ENCODE measurements around the gene TAS1R2.
"Not testable (repeated sequence)": the region's sequence is repeated elsewhere in the genome, so short reads cannot be mapped to it uniquely, and the experiment has no call there.

TAS1R2 gene

DNA sequence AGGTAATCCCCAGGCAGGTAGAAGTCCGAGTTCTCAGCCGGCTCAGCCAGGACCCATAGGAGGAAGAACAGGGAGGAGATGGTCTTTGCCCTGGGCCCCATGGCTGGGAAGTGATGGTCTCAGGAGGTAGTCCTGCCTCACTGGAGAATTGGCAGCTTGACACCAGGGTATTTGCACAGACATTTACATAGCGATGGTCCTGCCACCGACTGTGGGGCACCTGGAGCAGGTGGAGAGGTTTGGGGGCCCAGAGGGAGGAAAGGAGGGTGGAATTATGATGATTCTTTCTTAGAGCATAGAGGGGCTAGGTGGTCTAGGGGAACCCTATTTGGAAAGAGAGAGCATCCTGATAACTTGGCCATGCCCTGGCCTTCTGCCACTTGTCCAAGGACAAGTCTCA is at the start of gene TAS1R2:
TSS of gene TAS1R2 (minus strand) at position 101 of the 400 bp plus-strand sequence. CDS start at position 101, 0 bp downstream.
- DNase-seq (ENCODE audit: low spot score) = no peak

DNA sequence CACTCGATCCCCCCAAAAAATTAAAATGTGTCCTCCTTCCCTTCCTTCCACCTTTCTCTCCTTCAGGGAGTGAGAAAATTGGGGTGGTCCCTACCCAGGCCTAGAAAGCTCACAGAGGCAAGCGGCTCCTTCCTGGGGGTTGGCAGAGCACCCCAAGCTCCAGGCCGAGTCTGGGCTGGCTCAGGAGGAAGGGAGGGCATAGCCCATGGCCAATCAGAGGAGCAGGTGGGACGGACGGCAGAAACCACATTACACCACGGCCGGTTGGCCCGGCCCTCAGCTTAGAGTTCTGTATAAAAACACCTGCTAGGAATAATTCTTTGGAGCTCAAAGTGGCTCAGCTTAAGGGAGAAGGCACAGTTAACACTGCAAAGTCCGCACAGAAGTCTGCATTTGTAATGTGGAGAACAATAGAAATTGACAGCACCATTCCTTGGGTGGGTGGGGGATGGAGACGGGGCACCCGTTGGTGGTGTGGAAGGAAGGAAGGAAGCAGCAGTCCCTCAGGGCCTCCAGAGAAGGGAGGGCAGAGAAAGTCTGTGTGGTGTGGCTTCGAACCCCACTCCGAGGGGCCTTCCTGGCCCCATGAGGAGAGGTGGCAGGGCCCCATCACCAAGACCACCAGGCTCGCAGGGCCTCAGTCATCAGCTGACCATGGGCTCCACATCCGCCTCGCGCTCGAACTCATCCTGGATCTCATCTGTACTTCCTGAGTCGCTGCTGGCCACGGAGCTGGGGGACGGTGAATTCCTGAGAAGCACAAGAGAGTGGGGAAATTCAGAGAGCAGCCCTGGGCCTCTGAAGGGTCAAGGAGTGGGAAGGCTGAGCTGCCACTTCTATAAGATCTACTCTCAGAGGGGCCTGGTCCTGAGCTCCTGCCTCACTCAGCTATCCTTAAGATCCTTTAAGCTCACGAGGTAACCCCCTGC is 48.7 kb upstream of the TAS1R2 start:
- no peak for DNase-seq (ENCODE audit: low spot score)

DNA sequence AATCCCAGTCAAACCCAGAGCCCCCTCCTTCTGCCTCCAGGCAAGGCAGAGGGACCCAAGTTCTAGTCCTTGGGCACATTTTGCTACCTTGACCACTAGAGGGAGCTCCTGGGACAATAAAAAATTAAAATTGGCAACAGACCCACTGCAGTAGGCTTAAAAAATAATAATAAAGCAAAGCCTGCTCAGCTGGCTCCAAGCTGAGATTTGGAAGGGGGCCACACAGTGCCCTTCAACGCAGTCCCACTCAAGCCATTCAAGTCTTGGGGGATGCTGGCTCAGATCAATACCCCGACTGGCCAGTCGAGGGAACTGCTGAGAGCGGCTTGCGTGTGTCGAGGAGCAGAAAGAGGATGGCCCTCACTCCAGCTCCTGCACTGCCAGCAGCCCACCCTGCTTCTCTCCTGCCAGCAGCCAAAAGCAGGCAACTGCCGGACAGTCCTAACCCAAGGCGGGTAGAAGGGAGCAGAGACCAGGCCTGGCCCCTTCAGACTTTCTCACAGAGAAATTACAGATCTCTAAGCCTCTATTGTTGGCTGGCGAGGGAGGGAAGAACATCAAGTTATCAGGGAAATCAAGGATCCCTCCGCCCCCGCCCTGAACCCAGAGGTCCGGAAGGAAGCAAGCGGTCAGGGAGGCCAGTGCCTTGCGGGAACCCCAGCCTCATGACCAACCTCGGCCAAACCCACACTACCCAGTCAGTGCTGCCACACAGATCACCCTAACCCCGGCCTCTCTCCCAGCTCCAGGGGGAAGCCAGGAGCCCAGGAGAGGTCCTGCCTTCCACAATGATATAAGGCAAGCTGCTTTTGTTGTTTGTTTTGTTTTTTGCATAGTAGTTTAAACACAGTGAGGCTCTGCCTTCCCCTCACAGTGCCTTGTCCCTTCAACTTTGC is 47.8 kb upstream of the TAS1R2 start:
- peak; percentile 68 for DNase-seq (ENCODE audit: low spot score)

DNA sequence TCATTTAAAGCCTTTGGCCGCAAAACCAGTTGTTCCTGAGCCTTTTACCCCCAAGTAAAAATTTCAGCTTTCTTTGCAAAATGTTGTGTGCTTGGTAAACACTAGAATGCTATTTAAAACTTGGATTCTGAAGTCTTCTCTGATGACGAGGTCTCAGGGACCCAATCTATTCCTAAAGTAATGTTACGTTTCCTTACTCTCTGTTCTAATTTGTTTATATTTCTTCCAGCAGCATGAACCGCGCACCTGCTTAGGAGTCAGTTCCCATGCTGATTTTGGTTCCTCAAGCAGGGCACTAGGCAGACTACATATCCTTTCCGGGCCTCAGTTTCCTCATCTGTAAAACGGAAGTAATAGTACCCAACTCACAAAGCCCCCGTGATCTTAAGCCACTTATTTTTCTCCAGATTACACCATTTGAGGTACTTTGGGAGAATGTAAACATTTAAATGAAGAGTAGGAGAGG is 43.9 kb upstream of the TAS1R2 start:
- DNase-seq (ENCODE audit: low spot score) = no peak

DNA sequence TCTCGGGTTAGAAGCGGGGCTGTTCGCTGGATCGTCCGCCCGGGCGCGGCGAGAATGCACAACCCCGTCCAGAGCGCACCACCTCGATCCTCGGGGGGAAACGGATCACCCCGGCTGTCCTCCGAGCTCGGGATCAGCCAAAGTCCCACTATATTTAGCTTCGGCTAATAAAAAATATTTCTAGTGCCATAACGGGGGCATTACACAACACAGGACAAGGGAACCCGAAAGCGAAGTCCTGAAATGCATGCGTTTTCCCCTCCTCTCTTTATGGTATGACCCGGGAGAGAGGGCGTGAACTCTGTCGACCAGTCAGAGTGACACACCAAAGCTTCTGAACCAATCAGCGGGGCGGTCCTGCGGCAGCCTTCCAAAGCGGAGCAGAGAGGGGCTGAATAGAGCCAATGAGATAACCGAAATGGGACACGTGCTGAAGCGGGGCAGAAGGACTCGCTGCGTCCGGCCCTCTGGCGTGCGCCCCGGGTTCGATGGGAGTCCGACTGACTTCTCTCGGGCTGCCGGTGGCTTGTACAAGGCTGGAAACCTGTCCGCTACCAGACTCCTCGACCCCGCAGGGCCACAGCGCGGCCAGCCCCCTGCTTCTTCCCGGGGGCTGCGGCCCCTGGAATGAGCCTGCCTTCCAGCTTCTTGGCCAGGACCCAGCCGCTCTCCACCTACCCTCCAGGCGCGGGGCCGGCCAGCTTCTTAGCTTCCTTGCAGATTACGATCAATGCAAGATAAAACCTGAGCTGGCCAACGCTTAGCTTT is 43.2 kb upstream of the TAS1R2 start, which contains the start of gene ALDH4A1:
TSS of gene ALDH4A1 (minus strand) at position 33 of the 768 bp plus-strand sequence. CDS start at position 1, 32 bp downstream.
- peak; percentile 99 for DNase-seq (ENCODE audit: low spot score)

DNA sequence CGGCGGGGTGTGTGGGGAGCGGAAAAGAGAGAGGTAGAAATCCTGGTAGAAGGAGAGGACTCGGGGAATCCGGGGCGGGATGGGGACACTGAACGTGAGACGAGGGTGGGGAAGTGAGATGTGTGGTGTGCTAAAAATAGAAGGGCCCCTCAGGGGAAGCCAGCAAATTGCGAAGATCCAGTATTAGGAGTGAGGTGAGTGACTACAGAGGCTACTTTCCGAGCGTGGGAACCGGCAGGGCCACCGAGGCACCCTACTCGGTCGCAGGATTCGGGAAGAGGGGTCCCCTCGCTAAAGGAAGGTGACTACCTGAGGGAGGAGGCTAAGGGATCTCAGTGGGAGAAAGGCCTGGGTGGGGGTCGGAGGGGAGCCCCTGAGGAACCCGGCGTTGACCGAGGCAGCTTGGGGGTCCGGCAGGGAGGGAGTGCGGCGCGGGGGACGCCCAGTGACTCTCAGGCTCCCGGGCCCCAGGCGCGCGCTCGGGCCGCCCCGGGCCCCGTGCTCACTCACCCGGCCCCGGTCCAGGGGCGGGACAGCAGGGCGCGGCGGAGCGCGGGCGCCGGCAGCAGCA is 42.6 kb upstream of the TAS1R2 start:
- peak; percentile 38 for DNase-seq (ENCODE audit: low spot score)

DNA sequence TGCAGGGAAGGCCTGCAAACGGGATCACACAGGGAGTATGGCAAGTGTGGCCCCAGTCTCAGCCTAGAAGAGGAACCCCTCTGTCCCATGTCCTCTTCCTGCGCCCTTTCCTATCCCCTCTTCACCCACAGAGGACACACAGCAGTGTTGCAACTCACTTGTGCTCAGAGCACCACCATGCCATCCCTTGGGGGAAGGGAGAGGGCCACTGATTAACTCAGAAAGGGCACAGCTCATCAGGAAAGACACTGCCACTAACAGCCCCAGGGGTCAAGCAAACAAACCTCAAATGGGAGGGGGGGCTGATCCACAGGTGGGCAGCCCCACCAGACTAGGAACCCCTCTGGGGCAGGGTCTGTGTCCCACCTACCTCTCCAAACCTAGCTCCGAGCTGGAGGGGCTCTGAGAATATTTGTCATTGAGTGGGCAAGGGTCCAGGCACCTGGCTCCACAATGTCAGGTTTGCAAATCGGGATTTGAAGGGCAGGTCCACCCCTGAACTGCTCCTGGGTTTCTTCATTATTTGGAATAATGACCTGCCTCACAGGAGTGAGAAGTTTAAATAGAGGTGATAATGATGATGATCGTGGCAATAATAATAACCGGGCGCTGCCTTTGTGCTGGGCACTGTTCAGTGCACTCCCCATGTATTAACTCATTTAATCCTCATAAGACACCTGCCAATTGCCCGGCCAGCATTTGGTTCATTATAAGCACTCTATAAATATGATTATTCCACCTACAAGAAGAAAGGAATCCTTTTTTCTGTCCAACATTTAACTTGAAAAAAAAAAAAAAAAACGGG is 41.9 kb upstream of the TAS1R2 start:
- DNase-seq (ENCODE audit: low spot score) = no peak

DNA sequence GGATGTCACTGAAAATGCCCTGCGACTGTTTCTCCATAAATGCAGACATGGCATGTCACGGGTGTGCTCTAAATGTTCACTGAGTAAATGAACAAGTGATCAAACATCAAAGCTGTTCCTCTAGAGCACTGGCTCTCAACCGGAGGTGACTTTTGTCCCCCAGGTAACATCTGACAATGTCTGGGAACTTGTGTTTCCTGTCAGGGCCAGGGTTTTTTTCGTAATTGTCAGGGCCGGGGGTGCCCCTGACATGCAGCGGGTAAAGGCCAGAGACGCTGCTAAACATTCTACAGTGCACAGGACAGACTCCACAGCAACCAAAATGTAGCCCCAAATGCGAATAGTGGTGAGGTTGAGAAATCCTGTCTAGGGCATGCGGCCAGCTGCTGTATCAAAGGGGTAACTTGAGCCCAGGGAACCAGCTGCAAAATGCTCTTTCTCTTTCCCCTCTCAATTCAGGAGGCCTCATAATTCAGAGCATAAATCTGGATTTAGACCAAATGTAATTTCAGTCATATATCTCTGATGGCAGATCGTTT is 40.9 kb upstream of the TAS1R2 start:
- no peak for DNase-seq (ENCODE audit: low spot score)

DNA sequence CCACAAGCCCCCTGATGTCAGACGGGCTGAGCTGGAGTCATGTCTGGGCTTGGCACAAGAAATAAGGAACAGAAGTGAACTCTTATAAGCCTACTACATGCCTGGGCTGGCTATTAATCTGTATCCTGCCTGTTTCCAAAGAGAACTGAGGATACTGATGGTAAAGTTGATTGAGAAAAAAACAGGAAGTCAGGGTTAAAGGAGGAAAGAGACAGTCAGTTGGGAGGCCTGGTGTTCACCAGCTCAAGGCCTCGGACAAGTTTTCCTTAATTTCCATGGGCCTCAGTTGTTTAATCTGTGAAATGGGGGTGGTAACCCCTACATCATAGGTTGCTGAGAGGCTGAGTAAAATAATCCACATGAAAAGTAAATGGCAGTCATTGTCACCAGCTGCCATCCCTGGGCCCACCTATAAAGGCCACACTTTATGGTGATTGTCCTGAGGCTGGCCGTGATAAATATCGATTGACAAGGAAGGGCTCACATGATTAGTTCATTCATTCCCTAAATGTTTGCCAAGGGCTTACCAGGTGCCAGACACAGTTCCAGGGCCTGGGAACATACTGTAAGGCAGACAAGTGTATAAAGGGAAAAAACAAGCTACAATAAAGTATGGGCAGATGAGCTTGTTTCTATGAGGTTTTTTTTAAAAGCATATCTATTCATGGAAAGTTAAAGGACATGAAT is 40.0 kb upstream of the TAS1R2 start:
- no peak for DNase-seq (ENCODE audit: low spot score)

DNA sequence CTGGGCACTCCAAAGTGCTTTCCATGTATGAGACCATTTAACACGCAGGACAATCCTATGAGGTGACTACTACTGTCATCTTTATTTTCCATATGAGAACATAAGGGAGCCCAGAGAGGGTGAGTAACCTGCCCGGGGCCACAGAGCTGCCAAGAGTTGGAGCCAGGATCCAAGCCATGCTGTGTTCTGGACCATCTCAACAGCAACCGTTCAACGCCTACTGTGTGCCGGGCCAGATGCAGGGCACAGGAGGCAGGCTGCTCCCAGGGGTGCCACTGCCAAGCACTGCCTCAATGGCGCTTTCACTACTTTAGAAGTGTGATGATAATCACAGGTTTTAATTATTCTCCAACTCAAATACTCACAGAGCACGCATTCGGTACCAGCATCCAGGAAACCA is 39.1 kb upstream of the TAS1R2 start:
- no peak for DNase-seq (ENCODE audit: low spot score)

DNA sequence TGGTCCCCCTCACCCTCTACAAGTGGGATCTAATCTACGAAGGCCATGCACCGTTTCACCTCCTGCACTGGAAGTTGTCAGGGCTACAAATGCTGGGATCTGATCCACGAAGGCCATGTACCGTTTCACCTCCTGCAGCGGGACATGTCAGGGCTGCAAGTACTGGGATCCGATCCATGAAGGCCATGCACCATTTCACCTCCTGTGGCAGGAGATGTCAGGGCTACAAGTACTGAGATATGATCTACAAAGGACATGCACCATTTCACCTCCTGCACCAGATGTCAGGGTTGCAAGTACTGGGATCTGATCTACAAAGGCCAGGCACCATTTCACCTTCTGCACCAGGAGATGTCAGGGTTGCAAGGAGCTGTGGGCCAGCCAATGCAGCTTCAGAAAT is 35.9 kb upstream of the TAS1R2 start:
- DNase-seq (ENCODE audit: low spot score) = no peak

DNA sequence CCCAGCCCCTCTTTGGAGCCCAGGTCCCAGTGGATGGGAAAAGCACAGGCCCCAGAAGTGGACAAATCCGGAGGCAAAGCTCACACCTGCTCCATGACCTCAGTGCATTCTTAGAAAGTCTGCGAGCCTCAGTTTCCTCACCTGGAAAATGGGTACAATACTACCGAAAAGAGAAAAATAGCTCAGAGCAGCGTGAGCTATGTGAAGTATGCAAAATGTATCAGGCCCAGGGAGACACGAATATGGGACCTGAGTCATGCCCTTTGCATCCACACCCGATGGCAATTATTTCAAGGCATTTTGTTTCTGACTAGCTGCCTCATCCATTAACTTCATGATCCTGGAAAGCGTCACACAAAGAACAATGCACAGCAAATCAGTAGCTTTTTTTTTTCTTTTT is 33.7 kb upstream of the TAS1R2 start:
- DNase-seq (ENCODE audit: low spot score) = no peak

DNA sequence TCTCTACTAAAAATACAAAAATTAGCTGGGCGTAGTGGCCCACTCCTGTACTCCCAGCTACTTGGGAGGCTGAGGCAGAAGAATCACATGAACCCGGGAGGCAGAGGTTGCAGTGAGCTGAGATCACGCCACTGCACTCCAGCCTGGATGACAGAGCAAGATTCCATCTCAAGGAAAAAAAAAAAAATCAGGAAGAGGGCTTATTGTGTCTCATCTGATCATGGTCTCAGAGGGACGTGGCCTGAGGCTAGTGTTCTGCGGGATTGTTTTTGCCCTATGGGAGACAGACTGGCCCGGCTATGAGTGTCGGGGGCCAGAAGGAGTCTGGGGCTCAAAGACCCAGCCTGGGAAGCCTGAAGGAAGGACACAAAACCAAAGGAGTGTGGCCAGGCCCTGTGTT is 32.4 kb upstream of the TAS1R2 start:
- not testable (repeated sequence) for DNase-seq (ENCODE audit: low spot score)

DNA sequence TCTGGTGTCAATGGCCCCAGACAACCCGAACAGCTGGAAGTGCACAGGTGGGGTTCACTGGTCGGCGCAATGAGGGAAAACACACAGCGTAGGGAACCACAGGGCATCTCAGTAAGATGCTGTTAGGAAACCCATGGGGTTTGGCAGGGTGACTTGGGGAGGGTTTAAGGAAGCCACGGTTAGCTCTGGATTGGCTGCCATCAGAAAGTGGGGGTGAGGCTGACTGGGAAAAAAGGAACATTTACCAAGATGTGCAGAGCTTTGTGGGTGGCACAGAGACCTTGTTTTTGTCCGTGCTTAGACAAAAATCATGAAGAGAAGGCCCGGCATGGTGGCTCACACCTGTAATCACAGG is 31.9 kb upstream of the TAS1R2 start:
- no peak for DNase-seq (ENCODE audit: low spot score)

DNA sequence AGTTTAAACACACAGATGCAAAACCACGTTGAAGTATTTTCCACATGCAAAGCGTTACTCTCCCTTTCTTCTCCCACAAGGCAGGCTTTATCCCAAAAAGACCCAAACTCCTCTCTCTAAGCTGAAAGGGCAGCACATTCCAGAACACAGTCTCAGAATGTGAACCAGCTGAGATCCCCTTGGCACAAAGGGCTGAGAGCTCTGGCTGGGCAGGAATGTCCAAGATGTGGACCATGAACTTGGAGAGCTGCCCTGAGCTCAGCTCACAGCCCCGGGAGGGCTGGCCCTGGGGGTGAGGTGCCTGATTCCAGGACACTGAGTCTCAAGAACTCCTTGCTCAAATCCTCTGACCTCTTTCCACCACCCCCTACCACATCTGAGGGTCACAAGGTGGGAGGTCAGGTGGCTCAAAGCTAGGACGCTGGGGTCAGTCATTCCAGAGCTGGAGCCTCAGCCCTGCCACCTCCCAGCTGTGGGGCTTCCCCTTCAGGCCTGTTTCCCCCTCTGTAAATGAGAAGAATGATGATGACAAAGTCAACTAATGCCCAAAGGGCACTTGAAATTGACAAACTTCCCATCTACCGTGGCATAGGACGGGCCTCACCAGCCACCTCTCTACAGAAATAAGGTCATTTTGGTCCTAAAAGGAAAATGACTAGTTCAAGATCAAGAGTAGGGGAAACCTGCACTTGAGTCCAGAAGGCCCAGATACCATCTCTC is 31.4 kb upstream of the TAS1R2 start:
- DNase-seq (ENCODE audit: low spot score) = peak; percentile 75

DNA sequence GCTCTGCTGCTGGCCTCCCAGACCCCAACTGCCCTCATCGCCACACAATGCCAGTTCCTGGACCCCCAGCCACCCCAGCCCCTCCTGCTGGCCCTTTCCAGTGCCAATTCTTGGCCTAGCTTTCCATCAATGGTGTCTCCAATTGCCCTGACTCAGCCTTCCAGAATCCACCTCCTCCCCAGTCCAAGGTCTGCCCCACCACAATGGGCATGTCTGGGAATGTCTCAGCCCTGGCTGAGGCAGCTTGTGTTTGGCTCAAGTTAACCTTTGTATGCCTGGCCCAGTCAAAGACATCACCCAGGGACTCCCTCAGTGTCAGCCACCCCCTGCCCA is 26.5 kb upstream of the TAS1R2 start:
- peak; percentile 80 for DNase-seq (ENCODE audit: low spot score)

DNA sequence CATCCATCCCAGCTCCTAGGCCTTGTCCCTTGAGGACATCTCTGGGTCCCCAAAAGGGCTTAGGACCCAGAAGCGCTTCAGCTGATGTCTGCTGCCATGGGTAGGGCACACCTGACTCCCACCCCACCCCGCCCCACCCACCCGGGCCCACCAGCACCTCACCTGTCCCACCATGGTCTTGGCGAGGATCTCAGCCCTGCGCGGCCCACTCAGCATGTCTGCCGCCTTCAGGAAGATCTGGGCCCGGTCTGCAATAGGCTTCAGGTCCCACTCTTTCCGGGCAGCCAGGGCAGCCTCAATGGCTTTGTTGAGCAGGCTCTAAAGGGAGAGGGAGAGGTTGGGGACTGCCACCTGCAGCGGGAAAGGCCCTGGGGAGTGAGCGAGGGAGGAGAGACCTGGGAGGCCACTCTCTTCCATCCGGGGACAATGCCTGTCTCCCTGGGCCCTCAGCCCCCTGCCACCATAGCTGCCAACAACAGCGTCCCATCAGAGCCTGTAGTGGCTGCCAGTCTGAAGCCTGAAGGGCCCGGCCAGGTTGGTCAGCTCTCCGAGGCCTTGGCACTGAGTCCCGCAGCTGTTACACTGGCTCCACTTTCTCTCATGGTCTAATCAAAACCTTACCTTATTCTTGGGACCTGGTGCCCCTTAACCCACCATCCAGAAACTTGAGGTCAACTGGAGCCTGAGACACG is 26.0 kb upstream of the TAS1R2 start:
- no peak for DNase-seq (ENCODE audit: low spot score)

DNA sequence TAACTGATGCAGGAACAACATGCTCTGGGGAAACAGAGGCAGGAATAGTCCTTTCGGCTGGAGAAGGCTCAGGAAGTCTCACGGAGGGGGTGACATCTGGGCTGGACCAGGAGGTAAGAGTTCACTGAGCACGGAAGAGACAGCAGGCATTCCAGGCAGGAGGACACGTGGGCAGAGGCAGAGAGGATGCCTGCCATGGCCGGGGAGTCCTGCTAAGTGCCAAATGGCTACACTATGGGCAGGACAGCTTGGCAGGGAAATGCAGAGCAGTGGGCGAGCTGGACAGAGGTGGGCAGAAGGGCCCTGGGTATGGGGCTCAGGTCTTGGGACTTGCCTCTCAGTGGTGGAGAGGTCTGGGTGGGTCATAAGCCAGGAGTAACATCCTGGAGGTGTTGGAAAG is 25.3 kb upstream of the TAS1R2 start:
- no peak for DNase-seq (ENCODE audit: low spot score)

DNA sequence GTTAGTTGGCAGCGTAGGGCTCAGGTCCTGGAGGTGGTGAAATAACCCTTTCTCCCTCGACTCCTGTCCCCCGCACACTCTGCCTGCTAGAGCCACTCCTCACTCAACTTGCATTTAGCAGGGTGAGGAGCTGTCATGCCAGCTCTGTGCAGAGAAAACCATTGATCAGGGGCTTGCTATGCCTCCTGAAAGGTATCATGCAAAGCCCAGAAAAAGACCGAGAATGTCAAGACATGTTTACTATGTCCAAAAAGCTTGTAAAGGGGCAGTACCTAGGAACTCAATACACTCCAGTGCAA is 24.9 kb upstream of the TAS1R2 start:
- DNase-seq (ENCODE audit: low spot score) = no peak
